HEK293 (cell line): ENCODE results near the gene KIAA1671.

Experiments
- CTCF ChIA-PET: fragments of 350-600 bp; formaldehyde crosslinking; extraction: SDS; loops from one replicate; lab custom pipeline; 2021; ENCODE audit warnings: antibody characterized with exemption; lab: Yijun Ruan, JAX
- POLR2A ChIA-PET: fragments of 300-600 bp; formaldehyde crosslinking; extraction: SDS; loops from one replicate; lab custom pipeline; 2020; ENCODE audit warnings: antibody characterized with exemption, inconsistent platforms; lab: Yijun Ruan, JAX
- H3K27ac ChIP-seq: fragments of 200-500 bp; sonication (Bioruptor generic); 2 replicates; pipeline ENCODE4 v1.5.1; 2014; ENCODE audit warnings: low read depth, low read length, control low read depth, inconsistent platforms; ENCODE audit errors: extremely low read depth
- H3K36me3 ChIP-seq, 2 experiments: fragments of 200-500 bp in 1 of 2; sonication (Bioruptor generic) in 1 of 2; 1 replicate in 1 of 2; 2 replicates in 1 of 2; pipeline ENCODE4 v1.5.1; 2014 to 2017; ENCODE audit warnings: inconsistent platforms in 2 of 2, low read length in 2 of 2; ENCODE audit not compliant: control insufficient read depth in 2 of 2, insufficient read depth in 1 of 2
- H3K4me1 ChIP-seq: fragments of 200-500 bp; sonication (Bioruptor generic); 2 replicates; pipeline ENCODE4 v1.5.1; 2014; ENCODE audit warnings: mild to moderate bottlenecking, low read length, inconsistent platforms; ENCODE audit not compliant: control insufficient read depth, insufficient read depth
- H3K4me3 ChIP-seq: 2 replicates; pipeline ENCODE4 v1.5.1; 2011; ENCODE audit warnings: low read depth, mild to moderate bottlenecking, control low read depth, low read length, moderate library complexity
- H3K9me3 ChIP-seq: fragments of 200-500 bp; sonication (Bioruptor generic); 2 replicates; pipeline ENCODE4 v1.5.1; 2014; ENCODE audit warnings: low read depth, low read length, inconsistent platforms; ENCODE audit not compliant: control insufficient read depth, insufficient read depth
- EGR2 ChIP-seq: fragments of 450-650 bp; formaldehyde crosslinking; IDR thresholded peaks from 2 replicates; pipeline ENCODE4 v1.5.1; 2016; ENCODE audit warnings: low read depth, missing biosample characterization, missing genetic modification characterization
- GLIS2 ChIP-seq: fragments of 450-650 bp; formaldehyde crosslinking; IDR thresholded peaks from 2 replicates; pipeline ENCODE4 v1.5.1; 2016; ENCODE audit warnings: missing biosample characterization, missing genetic modification characterization
- KLF9 ChIP-seq: fragments of 450-650 bp; formaldehyde crosslinking; IDR thresholded peaks from 2 replicates; pipeline ENCODE4 v1.5.1; 2016; ENCODE audit warnings: missing biosample characterization, missing genetic modification characterization, low read depth
- REPIN1 ChIP-seq: fragments of 450-650 bp; formaldehyde crosslinking; IDR thresholded peaks from 2 replicates; pipeline ENCODE4 v1.5.1; 2017; ENCODE audit warnings: missing biosample characterization, missing genetic modification characterization, low read depth
- SP7 ChIP-seq: fragments of 450-650 bp; formaldehyde crosslinking; IDR thresholded peaks from 2 replicates; pipeline ENCODE4 v1.5.1; 2016; ENCODE audit warnings: missing biosample characterization, missing genetic modification characterization
- TRIM28 ChIP-seq: IDR thresholded peaks from 2 replicates; pipeline ENCODE4 v1.6.1; 2011; ENCODE audit warnings: low read length, control low read depth, borderline replicate concordance
- ZFP3 ChIP-seq: fragments of 450-650 bp; formaldehyde crosslinking; IDR thresholded peaks from 2 replicates; pipeline ENCODE4 v1.5.1; 2016; ENCODE audit warnings: low read depth, missing biosample characterization, missing genetic modification characterization
- ZNF121 ChIP-seq: fragments of 450-650 bp; formaldehyde crosslinking; IDR thresholded peaks from 2 replicates; pipeline ENCODE4 v1.5.1; 2016; ENCODE audit warnings: missing biosample characterization, missing genetic modification characterization
- ZNF169 ChIP-seq: fragments of 450-650 bp; formaldehyde crosslinking; IDR thresholded peaks from 2 replicates; pipeline ENCODE4 v1.5.1; 2016; ENCODE audit warnings: missing biosample characterization, missing genetic modification characterization
- ZNF2 ChIP-seq: fragments of 450-650 bp; formaldehyde crosslinking; IDR thresholded peaks from 2 replicates; pipeline ENCODE4 v1.5.1; 2016; ENCODE audit warnings: missing biosample characterization, missing genetic modification characterization
- ZNF211 ChIP-seq: fragments of 450-650 bp; formaldehyde crosslinking; IDR thresholded peaks from 2 replicates; pipeline ENCODE4 v1.5.1; 2016; ENCODE audit warnings: low read depth, missing biosample characterization, missing genetic modification characterization
- ZNF274 ChIP-seq, 2 experiments: fragments of 200-500 bp in 1 of 2; fragments of 450-650 bp in 1 of 2; sonication (Bioruptor generic) in 1 of 2; formaldehyde crosslinking in 1 of 2; IDR thresholded peaks; 2 replicates each; pipeline versions ENCODE4 v1.5.1 to v1.6.1; 2014 to 2016; ENCODE audit warnings: borderline replicate concordance in 1 of 2, inconsistent platforms in 1 of 2, low read length in 1 of 2, missing biosample characterization in 1 of 2, missing genetic modification characterization in 1 of 2
- ZNF394 ChIP-seq: fragments of 450-650 bp; formaldehyde crosslinking; IDR thresholded peaks from 2 replicates; pipeline ENCODE4 v1.5.1; 2016; ENCODE audit warnings: missing biosample characterization, missing genetic modification characterization, mild to moderate bottlenecking, moderate library complexity, borderline replicate concordance
- ZNF473 ChIP-seq: fragments of 450-650 bp; formaldehyde crosslinking; IDR thresholded peaks from 2 replicates; pipeline ENCODE4 v1.5.1; 2017; ENCODE audit warnings: missing biosample characterization, missing genetic modification characterization
- ZNF510 ChIP-seq: fragments of 450-650 bp; formaldehyde crosslinking; IDR thresholded peaks from 2 replicates; pipeline ENCODE4 v1.5.1; 2018; ENCODE audit warnings: mild to moderate bottlenecking, missing genetic modification characterization, missing biosample characterization; ENCODE audit not compliant: insufficient replicate concordance
- ZNF548 ChIP-seq: fragments of 450-650 bp; formaldehyde crosslinking; IDR thresholded peaks from 2 replicates; pipeline ENCODE4 v1.5.1; 2016; ENCODE audit warnings: missing biosample characterization, missing genetic modification characterization
- ZNF560 ChIP-seq: fragments of 450-650 bp; formaldehyde crosslinking; IDR thresholded peaks from 2 replicates; pipeline ENCODE4 v1.5.1; 2017; ENCODE audit warnings: missing biosample characterization, missing genetic modification characterization, borderline replicate concordance
- ZNF654 ChIP-seq: fragments of 450-650 bp; formaldehyde crosslinking; IDR thresholded peaks from 2 replicates; pipeline ENCODE4 v1.5.1; 2016; ENCODE audit warnings: low read depth, missing biosample characterization, missing genetic modification characterization
- ZNF785 ChIP-seq: fragments of 450-650 bp; formaldehyde crosslinking; IDR thresholded peaks from 2 replicates; pipeline ENCODE4 v1.5.1; 2016; ENCODE audit warnings: missing biosample characterization, missing genetic modification characterization
- ZSCAN30 ChIP-seq: fragments of 450-650 bp; IDR thresholded peaks from 2 replicates; pipeline ENCODE4 v1.5.1; 2018; ENCODE audit warnings: missing biosample characterization, mild to moderate bottlenecking, missing genetic modification characterization, moderate library complexity
- TF ChIP-seq, protein P1 (sequence below): fragments of 450-650 bp; formaldehyde crosslinking; IDR thresholded peaks from 2 replicates; pipeline ENCODE4 v1.5.1; 2016; ENCODE audit warnings: missing biosample characterization, missing genetic modification characterization, borderline replicate concordance
- TF ChIP-seq, protein P2 (sequence below): fragments of 450-650 bp; formaldehyde crosslinking; IDR thresholded peaks from 2 replicates; pipeline ENCODE4 v1.5.1; 2017; ENCODE audit warnings: missing biosample characterization, missing genetic modification characterization
- TF ChIP-seq, protein P3 (sequence below): fragments of 450-650 bp; formaldehyde crosslinking; IDR thresholded peaks from 2 replicates; pipeline ENCODE4 v1.5.1; 2016; ENCODE audit warnings: missing biosample characterization, missing genetic modification characterization

KIAA1671 gene

DNA sequence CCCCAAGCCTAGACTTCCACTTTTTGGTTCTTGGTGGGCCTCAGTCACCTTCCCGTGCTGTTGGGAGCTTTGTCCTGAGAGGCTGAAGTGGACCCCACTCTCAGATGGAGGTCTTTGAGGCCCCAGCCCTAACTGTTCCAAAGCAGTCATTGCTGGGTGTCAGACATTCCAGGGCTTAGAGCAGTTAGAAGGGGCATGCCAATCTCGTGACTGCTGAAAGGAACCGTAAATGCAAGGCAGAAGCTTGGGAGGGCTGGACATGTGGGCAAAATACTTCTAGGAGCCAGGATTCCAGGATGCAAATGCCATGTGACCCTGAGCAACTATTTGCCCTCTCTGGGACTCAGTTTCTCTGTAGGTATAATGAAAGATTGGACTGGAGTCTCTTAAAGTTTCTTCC, 128.3 kb downstream of the KIAA1671 start:
- ChIA-PET CTCF (interaction anchor here (0.8 to 3.6 kb wide), 21 partner anchors 9 to 259 kb away, joined by 3 to 23 read pairs (median 5); no protein-coding TSS in a partner anchor), POLR2A (no interaction called here)
- Histone ChIP-seq H3K36me3 (no peaks in the 10 kb centered on the region), H3K4me1 (no peaks in the 10 kb centered on the region), H3K4me3 (no peak overlapping the region), H3K9me3 (no peaks in the 10 kb centered on the region), H3K27ac (no peak overlapping the region)
- TF ChIP-seq EGR2 (no peak), ZNF510 (no peak), GLIS2 (no peak), ZNF560 (tag by site-specific recombination) (no peak), ZFP3 (tag by site-specific recombination) (no peak), ZSCAN30 (tag by site-specific recombination) (no peak), ZNF211 (tag by site-specific recombination) (no peak), ZNF785 (no peak), ZNF2 (tag by site-specific recombination) (no peak), ZNF394 (tag by site-specific recombination) (no peak)

DNA sequence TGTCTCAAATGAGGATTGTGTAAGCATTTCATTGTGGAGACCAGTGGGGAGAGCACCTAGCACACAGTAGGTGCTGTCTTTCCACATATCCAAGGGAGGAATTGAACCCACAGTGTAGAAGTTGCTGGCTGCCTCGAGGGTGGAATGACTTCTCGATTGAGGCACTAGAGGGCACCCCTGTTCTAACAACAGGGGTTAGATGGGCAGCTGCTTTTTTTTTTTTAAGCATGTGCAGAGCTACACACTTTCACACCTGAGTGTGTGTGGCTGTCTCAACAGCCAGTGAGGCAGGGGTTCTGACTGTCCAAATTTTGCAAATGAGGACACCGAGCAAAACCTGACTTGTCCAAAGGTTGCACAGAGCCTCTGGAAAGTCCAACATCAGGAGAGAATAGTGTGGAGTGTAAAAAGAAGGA, 128.9 kb downstream of the KIAA1671 start:
- ChIA-PET POLR2A (no interaction called here), CTCF (interaction anchor here (0.5 to 3.6 kb wide), 19 partner anchors 9 to 688 kb away, joined by 3 to 23 read pairs (median 6); no protein-coding TSS in a partner anchor)
- Histone ChIP-seq H3K4me1 (no peaks in the 10 kb centered on the region), H3K9me3 (no peaks in the 10 kb centered on the region), H3K36me3 (no peaks in the 10 kb centered on the region), H3K27ac (no peak overlapping the region), H3K4me3 (no peak overlapping the region)
- no peak for TF ChIP-seq ZNF548 (tag by site-specific recombination)
- TF ChIP-seq ZNF274 (IDR thresholded peaks at IDR 0.05; ENCODE audit: low read length): no peak
- no peak for TF ChIP-seq ZNF274 (tag by site-specific recombination; IDR thresholded peaks at IDR 0.05; ENCODE audit: borderline replicate concordance)
- TF ChIP-seq TRIM28: no peak
- TF ChIP-seq REPIN1 (tag by site-specific recombination): no peak
- TF ChIP-seq ZNF473 (tag by site-specific recombination): no peak
- TF ChIP-seq ZNF169: no peak
- TF ChIP-seq, protein P1, sequence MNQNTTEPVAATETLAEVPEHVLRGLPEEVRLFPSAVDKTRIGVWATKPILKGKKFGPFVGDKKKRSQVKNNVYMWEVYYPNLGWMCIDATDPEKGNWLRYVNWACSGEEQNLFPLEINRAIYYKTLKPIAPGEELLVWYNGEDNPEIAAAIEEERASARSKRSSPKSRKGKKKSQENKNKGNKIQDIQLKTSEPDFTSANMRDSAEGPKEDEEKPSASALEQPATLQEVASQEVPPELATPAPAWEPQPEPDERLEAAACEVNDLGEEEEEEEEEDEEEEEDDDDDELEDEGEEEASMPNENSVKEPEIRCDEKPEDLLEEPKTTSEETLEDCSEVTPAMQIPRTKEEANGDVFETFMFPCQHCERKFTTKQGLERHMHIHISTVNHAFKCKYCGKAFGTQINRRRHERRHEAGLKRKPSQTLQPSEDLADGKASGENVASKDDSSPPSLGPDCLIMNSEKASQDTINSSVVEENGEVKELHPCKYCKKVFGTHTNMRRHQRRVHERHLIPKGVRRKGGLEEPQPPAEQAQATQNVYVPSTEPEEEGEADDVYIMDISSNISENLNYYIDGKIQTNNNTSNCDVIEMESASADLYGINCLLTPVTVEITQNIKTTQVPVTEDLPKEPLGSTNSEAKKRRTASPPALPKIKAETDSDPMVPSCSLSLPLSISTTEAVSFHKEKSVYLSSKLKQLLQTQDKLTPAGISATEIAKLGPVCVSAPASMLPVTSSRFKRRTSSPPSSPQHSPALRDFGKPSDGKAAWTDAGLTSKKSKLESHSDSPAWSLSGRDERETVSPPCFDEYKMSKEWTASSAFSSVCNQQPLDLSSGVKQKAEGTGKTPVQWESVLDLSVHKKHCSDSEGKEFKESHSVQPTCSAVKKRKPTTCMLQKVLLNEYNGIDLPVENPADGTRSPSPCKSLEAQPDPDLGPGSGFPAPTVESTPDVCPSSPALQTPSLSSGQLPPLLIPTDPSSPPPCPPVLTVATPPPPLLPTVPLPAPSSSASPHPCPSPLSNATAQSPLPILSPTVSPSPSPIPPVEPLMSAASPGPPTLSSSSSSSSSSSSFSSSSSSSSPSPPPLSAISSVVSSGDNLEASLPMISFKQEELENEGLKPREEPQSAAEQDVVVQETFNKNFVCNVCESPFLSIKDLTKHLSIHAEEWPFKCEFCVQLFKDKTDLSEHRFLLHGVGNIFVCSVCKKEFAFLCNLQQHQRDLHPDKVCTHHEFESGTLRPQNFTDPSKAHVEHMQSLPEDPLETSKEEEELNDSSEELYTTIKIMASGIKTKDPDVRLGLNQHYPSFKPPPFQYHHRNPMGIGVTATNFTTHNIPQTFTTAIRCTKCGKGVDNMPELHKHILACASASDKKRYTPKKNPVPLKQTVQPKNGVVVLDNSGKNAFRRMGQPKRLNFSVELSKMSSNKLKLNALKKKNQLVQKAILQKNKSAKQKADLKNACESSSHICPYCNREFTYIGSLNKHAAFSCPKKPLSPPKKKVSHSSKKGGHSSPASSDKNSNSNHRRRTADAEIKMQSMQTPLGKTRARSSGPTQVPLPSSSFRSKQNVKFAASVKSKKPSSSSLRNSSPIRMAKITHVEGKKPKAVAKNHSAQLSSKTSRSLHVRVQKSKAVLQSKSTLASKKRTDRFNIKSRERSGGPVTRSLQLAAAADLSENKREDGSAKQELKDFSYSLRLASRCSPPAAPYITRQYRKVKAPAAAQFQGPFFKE (tag by site-specific recombination): no peak
- TF ChIP-seq, protein P2, sequence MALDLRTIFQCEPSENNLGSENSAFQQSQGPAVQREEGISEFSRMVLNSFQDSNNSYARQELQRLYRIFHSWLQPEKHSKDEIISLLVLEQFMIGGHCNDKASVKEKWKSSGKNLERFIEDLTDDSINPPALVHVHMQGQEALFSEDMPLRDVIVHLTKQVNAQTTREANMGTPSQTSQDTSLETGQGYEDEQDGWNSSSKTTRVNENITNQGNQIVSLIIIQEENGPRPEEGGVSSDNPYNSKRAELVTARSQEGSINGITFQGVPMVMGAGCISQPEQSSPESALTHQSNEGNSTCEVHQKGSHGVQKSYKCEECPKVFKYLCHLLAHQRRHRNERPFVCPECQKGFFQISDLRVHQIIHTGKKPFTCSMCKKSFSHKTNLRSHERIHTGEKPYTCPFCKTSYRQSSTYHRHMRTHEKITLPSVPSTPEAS (tag by site-specific recombination): peak; percentile 76
- TF ChIP-seq, protein P3, sequence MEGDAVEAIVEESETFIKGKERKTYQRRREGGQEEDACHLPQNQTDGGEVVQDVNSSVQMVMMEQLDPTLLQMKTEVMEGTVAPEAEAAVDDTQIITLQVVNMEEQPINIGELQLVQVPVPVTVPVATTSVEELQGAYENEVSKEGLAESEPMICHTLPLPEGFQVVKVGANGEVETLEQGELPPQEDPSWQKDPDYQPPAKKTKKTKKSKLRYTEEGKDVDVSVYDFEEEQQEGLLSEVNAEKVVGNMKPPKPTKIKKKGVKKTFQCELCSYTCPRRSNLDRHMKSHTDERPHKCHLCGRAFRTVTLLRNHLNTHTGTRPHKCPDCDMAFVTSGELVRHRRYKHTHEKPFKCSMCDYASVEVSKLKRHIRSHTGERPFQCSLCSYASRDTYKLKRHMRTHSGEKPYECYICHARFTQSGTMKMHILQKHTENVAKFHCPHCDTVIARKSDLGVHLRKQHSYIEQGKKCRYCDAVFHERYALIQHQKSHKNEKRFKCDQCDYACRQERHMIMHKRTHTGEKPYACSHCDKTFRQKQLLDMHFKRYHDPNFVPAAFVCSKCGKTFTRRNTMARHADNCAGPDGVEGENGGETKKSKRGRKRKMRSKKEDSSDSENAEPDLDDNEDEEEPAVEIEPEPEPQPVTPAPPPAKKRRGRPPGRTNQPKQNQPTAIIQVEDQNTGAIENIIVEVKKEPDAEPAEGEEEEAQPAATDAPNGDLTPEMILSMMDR (tag by site-specific recombination): peak; percentile 66
- no peak for TF ChIP-seq ZNF121 (tag by site-specific recombination)
- TF ChIP-seq SP7: no peak
- peak; percentile 85 for TF ChIP-seq ZNF654
- TF ChIP-seq KLF9: no peak
